Measurements from ENCODE around the gene HEY2. TPM values are rescaled to one million over a fixed set of nuclear protein-coding genes. Genes with fewer than 3 reads are reported as not detected.
A peak's percentile ranks its signal among the peaks of the same experiment; 100 is the strongest.

Gene HEY2
- total and polyA plus RNA-seq, 11 donors = 19.9 to 50.9 (median 36.0) TPM

- TF ChIP-seq CTCF (IDR thresholded peaks at IDR 0.05) (no peak), POLR2A (IDR thresholded peaks at IDR 0.05) (no peak)
- Histone ChIP-seq H3K27me3 (no peaks in the 10 kb centered on the region), H3K9me3 (no peaks in the 10 kb centered on the region), H3K4me1 (peaks cover 0 to 54% (median 22%) of the 10 kb centered on the region in 12 donors), H3K27ac (peak overlapping the region in 6 of 12 donors; percentile 26 to 97 (median 96)), H3K36me3 (peaks cover 0 to 6% (median 0%) of the 10 kb centered on the region in 9 donors), H3K4me3 (peak overlapping the region in 9 of 12 donors; percentile 74 to 98 (median 88))
- no peak for ATAC-seq
- no peak for DNase-seq
- WGBS, 4 donors = 72 to 74% (median 73%) methylated on average over 3 of the region's 3 CpGs
- intact Hi-C loops (cut with DNase I) = loop anchor here in 9 of 10 donors (5.0 to 10.0 kb wide), 7 partner anchors 45 to 165 kb away; partner anchors contain the start of gene HINT3 (in 1 of the 9)
These were observed 42.7 kb downstream of the HEY2 start for GRCh38 chr6:125792172-125792571.

GRCh38 chr6:125792680-125793079, 43.2 kb downstream of the HEY2 start:
- peak overlapping the region in 5 of 12 donors; percentile 81 to 98 (median 91) for H3K4me3 ChIP-seq
- H3K36me3 ChIP-seq = peaks cover 0 to 8% (median 0%) of the 10 kb centered on the region in 9 donors
- no peaks in the 10 kb centered on the region for H3K27me3 ChIP-seq
- ATAC-seq = no peak
- intact Hi-C loops (cut with DNase I) = loop anchor here in 9 of 10 donors (5.0 to 10.0 kb wide), 7 partner anchors 45 to 165 kb away; partner anchors contain the start of gene HINT3 (in 1 of the 9)
- peaks cover 0 to 56% (median 22%) of the 10 kb centered on the region in 12 donors for H3K4me1 ChIP-seq
- TF ChIP-seq CTCF (IDR thresholded peaks at IDR 0.05) (no peak), POLR2A (IDR thresholded peaks at IDR 0.05) (no peak)
- H3K27ac ChIP-seq = peak overlapping the region in 5 of 12 donors; percentile 6 to 97 (median 28)
- no peak for DNase-seq
- H3K9me3 ChIP-seq = no peaks in the 10 kb centered on the region

GRCh38 chr6:125793280-125793679, 43.8 kb downstream of the HEY2 start:
- Histone ChIP-seq H3K4me1 (peaks cover 0 to 62% (median 22%) of the 10 kb centered on the region in 12 donors), H3K36me3 (peaks cover 0 to 8% (median 0%) of the 10 kb centered on the region in 9 donors), H3K4me3 (peak overlapping the region in 3 of 12 donors; percentile 19 to 92 (median 81)), H3K27ac (peak overlapping the region in 7 of 12 donors; percentile 2 to 97 (median 22)), H3K9me3 (no peaks in the 10 kb centered on the region), H3K27me3 (no peaks in the 10 kb centered on the region)
- TF ChIP-seq CTCF (IDR thresholded peaks at IDR 0.05) = no peak
- TF ChIP-seq POLR2A (IDR thresholded peaks at IDR 0.05) = no peak
- no peak for ATAC-seq
- DNase-seq = peak in 2 of 5 donors; percentile 18 to 41
- 70 to 91% (median 82%) methylated on average over 2 of the region's 2 CpGs for WGBS, 4 donors
- intact Hi-C loops (cut with DNase I) = loop anchor here in 9 of 10 donors (5.0 to 10.0 kb wide), 7 partner anchors 44 to 164 kb away; partner anchors contain the start of gene HINT3 (in 1 of the 9)

GRCh38 chr6:125793863-125794262, 44.4 kb downstream of the HEY2 start:
- intact Hi-C loops (cut with DNase I) = loop anchor here in 9 of 10 donors (5.0 to 10.0 kb wide), 7 partner anchors 43 to 163 kb away; partner anchors contain the start of gene HINT3 (in 1 of the 9)
- peak overlapping the region in 3 of 12 donors; percentile 19 to 92 (median 81) for H3K4me3 ChIP-seq

More at GRCh38 chr6:125793863-125794262, 44.4 kb downstream of the HEY2 start:
- Histone ChIP-seq H3K36me3 (peaks cover 0 to 8% (median 0%) of the 10 kb centered on the region in 9 donors), H3K9me3 (no peaks in the 10 kb centered on the region), H3K27me3 (no peaks in the 10 kb centered on the region), H3K4me1 (peaks cover 0 to 65% (median 21%) of the 10 kb centered on the region in 12 donors), H3K27ac (peak overlapping the region in 7 of 12 donors; percentile 1 to 97 (median 22))
- 78 to 84% (median 82%) methylated on average over 3 of the region's 3 CpGs for whole genome bisulfite sequencing, 4 donors
- no peak for ATAC-seq
- TF ChIP-seq POLR2A (IDR thresholded peaks at IDR 0.05) (no peak), CTCF (IDR thresholded peaks at IDR 0.05) (no peak)
- DNase-seq = no peak
